ENCODE measurements around the gene PTMS.

The PTMS gene

GRCh38 chr12:6750506-6750905 is 15.7 kb upstream of the PTMS start:
- CTCF ChIA-PET, result interaction anchor here (1.0 to 10.1 kb wide), 2 partner anchors 13 to 18 kb away, joined by 4 to 222 read pairs; partner anchors contain the start of genes LAG3 and PTMS

DNA sequence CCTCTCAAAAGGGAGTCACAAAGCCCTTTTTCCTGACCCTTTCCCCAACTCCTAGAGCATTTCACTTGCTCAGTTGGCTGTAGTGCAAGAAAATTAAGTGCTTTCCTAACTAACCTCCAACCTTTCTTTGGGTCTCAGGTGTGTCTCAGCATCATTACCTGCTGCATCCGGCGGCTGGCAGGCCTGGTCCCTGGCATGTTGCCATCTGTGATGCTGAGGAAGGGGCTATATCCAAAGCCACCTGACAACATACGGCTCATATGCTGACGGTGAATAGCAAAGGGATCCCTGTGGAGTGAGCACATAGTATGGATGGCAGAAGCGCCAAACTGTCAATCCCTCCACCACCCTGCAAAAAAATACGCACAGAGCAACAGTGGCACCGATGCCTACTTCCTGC is 14.4 kb upstream of the PTMS start:
- peak overlapping the region; percentile 93 for H3K4me3 ChIP-seq (ENCODE audit: low read depth, low read length)
- CTCF ChIA-PET, result interaction anchor here (1.9 to 10.1 kb wide), 14 partner anchors 8 to 134 kb away, joined by 6 to 304 read pairs (median 27); partner anchors contain the start of genes COPS7A, GPR162, LAG3 and P3H3
- TF ChIP-seq, protein P1, sequence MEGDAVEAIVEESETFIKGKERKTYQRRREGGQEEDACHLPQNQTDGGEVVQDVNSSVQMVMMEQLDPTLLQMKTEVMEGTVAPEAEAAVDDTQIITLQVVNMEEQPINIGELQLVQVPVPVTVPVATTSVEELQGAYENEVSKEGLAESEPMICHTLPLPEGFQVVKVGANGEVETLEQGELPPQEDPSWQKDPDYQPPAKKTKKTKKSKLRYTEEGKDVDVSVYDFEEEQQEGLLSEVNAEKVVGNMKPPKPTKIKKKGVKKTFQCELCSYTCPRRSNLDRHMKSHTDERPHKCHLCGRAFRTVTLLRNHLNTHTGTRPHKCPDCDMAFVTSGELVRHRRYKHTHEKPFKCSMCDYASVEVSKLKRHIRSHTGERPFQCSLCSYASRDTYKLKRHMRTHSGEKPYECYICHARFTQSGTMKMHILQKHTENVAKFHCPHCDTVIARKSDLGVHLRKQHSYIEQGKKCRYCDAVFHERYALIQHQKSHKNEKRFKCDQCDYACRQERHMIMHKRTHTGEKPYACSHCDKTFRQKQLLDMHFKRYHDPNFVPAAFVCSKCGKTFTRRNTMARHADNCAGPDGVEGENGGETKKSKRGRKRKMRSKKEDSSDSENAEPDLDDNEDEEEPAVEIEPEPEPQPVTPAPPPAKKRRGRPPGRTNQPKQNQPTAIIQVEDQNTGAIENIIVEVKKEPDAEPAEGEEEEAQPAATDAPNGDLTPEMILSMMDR (IDR thresholded peaks at IDR 0.05; ENCODE audit: insufficient read depth, low read length, missing control alignments), result no peak
- DNase-seq (ENCODE audit: low read depth, low spot score), result no peak
- POLR2A ChIA-PET, result interaction anchor here (0.6 to 3.3 kb wide), 9 partner anchors 9 to 116 kb away, joined by 3 to 78 read pairs (median 12); partner anchors contain the start of genes CDCA3, COPS7A, P3H3 and PTMS

More at GRCh38 chr12:6750506-6750905, 15.7 kb upstream of the PTMS start:
- TF ChIP-seq, protein P1 (IDR thresholded peaks at IDR 0.05; ENCODE audit: insufficient read depth, low read length, missing control alignments), result no peak
- DNase-seq (ENCODE audit: low read depth, low spot score), result no peak
- POLR2A ChIA-PET, result no interaction called here
- H3K4me3 ChIP-seq (ENCODE audit: low read depth, low read length), result no peak overlapping the region

DNA sequence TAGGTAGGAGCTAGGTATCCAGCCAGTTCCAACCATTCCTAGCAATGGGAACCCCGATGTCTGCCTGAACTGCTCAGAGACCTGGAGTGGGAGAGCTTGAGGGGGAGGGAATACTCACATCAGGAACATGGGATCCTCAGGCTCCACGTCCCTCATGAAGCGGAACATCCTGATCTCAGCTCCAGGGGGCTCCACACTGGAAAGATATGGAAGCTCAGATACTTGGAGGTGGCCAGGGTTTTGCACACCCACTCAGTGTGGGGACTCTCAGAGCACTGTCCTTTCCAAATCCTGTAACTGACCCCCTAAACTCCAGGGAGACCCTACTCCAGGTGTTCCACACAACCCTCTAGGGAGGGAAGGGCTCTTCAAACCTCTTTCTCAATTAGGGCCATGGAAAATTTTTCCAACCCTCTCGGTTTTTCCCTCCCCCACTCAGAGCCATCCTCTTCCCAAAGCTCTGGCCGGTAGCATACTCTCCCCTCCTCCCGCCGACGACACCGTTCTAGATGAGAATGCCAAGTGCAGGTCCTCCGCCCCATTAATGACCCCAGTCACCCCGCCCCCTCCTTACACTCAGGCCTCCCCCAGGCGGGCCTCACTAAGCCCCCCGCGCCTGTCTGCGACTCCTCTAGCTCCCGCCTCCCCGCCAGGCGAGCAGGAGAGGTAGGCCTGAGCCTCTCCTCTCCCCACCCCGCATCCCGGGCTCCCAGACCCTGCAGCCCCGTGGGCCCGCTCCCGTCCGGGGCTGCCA is 13.8 kb upstream of the PTMS start:
- peak overlapping the region; percentile 93 for H3K4me3 ChIP-seq (ENCODE audit: low read depth, low read length)
- ChIA-PET CTCF (interaction anchor here (0.6 to 10.1 kb wide), 34 partner anchors 9 to 155 kb away, joined by 3 to 304 read pairs (median 12); partner anchors contain the start of genes CD4, CDCA3, COPS7A and GNB3), POLR2A (interaction anchor here (0.6 to 3.3 kb wide), 21 partner anchors 9 to 200 kb away, joined by 3 to 78 read pairs (median 6); partner anchors contain the start of genes CDCA3, COPS7A, GPR162 and LAG3)
- TF ChIP-seq, protein P1 (IDR thresholded peaks at IDR 0.05; ENCODE audit: insufficient read depth, low read length, missing control alignments), result peak; percentile 65
- DNase-seq (ENCODE audit: low read depth, low spot score), result no peak

- peak within 1 kb of the TSS; percentile 93 for H3K4me3 ChIP-seq (ENCODE audit: low read depth, low read length)
- TF ChIP-seq, protein P1 (IDR thresholded peaks at IDR 0.05; ENCODE audit: insufficient read depth, low read length, missing control alignments), result peak; percentile 94
- POLR2A ChIA-PET, result interaction anchor here (0.8 to 3.3 kb wide), 20 partner anchors 11 to 219 kb away, joined by 3 to 78 read pairs (median 6); partner anchors contain the start of genes CDCA3, COPS7A, GAPDH and GPR162
- peak; percentile 96 for DNase-seq (ENCODE audit: low read depth, low spot score)
- CTCF ChIA-PET, result interaction anchor here (0.6 to 10.1 kb wide), 43 partner anchors 9 to 201 kb away, joined by 3 to 304 read pairs (median 8); partner anchors contain the start of genes CD4, CDCA3, COPS7A and GNB3
Measured at GRCh38 chr12:6752921-6753771, 13.0 kb upstream of the PTMS start, which contains the start of gene MLF2. Gene MLF2, minus strand, starts transcription at chr12:6753141. Its CDS starts 807 bp downstream, at chr12:6752334.

DNA sequence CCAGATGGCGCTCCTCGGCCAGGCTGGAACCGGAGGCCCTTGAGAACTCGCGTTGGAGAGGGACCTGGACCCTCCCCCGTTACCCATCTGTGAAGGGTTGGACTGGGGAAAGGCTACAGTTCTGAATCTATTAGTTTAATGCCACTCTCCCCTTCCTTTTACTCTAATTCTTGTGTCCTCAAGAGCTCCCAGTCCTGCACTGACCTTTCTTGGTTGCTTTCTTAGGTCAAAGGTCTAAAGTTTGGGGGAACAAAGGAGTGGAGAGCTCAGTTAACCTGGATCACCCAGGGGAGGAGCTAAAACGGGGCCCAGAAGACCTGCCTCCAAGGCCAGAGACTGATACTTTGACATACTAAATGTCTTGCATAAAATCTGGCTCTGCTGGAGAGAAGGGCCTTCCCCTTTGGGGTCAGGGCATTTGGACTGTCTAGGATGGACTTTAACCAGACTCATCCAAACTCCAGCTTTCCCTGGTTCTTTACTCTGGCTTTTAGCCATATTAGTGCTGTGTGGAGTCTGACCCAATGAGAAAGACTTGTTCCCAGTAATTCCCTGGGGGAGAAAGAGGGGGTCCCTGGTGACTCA is 12.3 kb upstream of the PTMS start:
- POLR2A ChIA-PET, result interaction anchor here (0.8 to 3.3 kb wide), 16 partner anchors 10 to 220 kb away, joined by 3 to 78 read pairs (median 6); partner anchors contain the start of genes CDCA3, COPS7A, GAPDH and GPR162
- TF ChIP-seq, protein P1 (IDR thresholded peaks at IDR 0.05; ENCODE audit: insufficient read depth, low read length, missing control alignments), result no peak
- H3K4me3 ChIP-seq (ENCODE audit: low read depth, low read length), result peak overlapping the region; percentile 15
- CTCF ChIA-PET, result interaction anchor here (0.7 to 10.1 kb wide), 41 partner anchors 8 to 202 kb away, joined by 3 to 304 read pairs (median 8); partner anchors contain the start of genes CD4, CDCA3, COPS7A and GNB3
- no peak for DNase-seq (ENCODE audit: low read depth, low spot score)
